K562 (cell line): ENCODE data around the gene PSMD13. TPM values are rescaled to one million over a fixed set of nuclear protein-coding genes. Genes with fewer than 3 reads are reported as not detected.
"Not testable (repeated sequence)": the region's sequence is repeated elsewhere in the genome, so short reads cannot be mapped to it uniquely, and the experiment has no call there.

ENCODE experiments used
- DMBX1 ChIP-seq: fragments of 250-450 bp; sonication (Bioruptor Pico); IDR thresholded peaks from 2 replicates; pipeline ENCODE4 v1.8.0; 2022; ENCODE audit warnings: inconsistent platforms, mild to moderate bottlenecking, moderate library complexity, borderline replicate concordance
- ESRRA ChIP-seq: fragments of 450-650 bp; IDR thresholded peaks from 2 replicates; pipeline ENCODE4 v1.6.1; 2014; ENCODE audit warnings: low read depth, mild to moderate bottlenecking, moderate library complexity, borderline replicate concordance
- FOSL1 ChIP-seq: fragments of 200-800 bp; sonication (Bioruptor generic); conservative IDR thresholded peaks from 2 replicates; pipeline ENCODE4 v1.6.1; 2016; ENCODE audit warnings: missing genetic modification characterization, missing compliant biosample characterization
- JUND ChIP-seq, 2 experiments: IDR thresholded peaks; 2 replicates in 1 of 2; 3 replicates in 1 of 2; pipeline ENCODE4 v1.6.1; 2011; ENCODE audit warnings: borderline replicate concordance in 2 of 2, low read depth in 2 of 2, low read length in 2 of 2, improper control_type of control experiment in 1 of 2, missing biosample characterization in 1 of 2, missing genetic modification characterization in 1 of 2, missing genetic modification reagents in 1 of 2
- NFE2 ChIP-seq: IDR thresholded peaks from 2 replicates; pipeline ENCODE4 v1.6.1; 2014; ENCODE audit warnings: antibody characterized with exemption, low read depth
- NR2C1 ChIP-seq, 2 experiments: fragments of 450-650 bp; IDR thresholded peaks; 2 replicates each; pipeline ENCODE4 v1.6.1; 2017; ENCODE audit warnings: mild to moderate bottlenecking in 2 of 2, antibody characterized with exemption in 1 of 2, inconsistent platforms in 1 of 2, missing compliant biosample characterization in 1 of 2, missing genetic modification characterization in 1 of 2
- PML ChIP-seq: IDR thresholded peaks from 2 replicates; pipeline ENCODE4 v1.6.1; 2012; ENCODE audit warnings: low read length, inconsistent platforms
- SMAD1 ChIP-seq: fragments of 150-350 bp; IDR thresholded peaks from 2 replicates; pipeline ENCODE4 v1.6.1; 2014; ENCODE audit warnings: low read length, low read depth; ENCODE audit not compliant: partially characterized antibody
- SMARCE1 ChIP-seq: fragments of 450-650 bp; IDR thresholded peaks from 2 replicates; pipeline ENCODE4 v1.7.1; 2016; ENCODE audit warnings: mild to moderate bottlenecking
- SP1 ChIP-seq: sonication (generic); formaldehyde crosslinking; IDR thresholded peaks from 2 replicates; pipeline ENCODE4 v1.8.1; 2022; ENCODE audit warnings: mild to moderate bottlenecking, missing genetic modification reagents
- TCF3 ChIP-seq: sonication (generic); formaldehyde crosslinking; IDR thresholded peaks from 2 replicates; pipeline ENCODE4 v1.4.0; 2020; ENCODE audit warnings: mild to moderate bottlenecking, missing genetic modification reagents
- TRIM24 ChIP-seq, 2 experiments: fragments of 450-650 bp; IDR thresholded peaks; 2 replicates each; pipeline ENCODE4 v1.6.1; 2016
- ZNF274 ChIP-seq: IDR thresholded peaks from 2 replicates; pipeline ENCODE4 v1.6.1; 2011; ENCODE audit warnings: low read depth, mild to moderate bottlenecking, low read length, moderate library complexity, borderline replicate concordance
- ZNF311 ChIP-seq: fragments of 250-450 bp; sonication (Bioruptor Pico); IDR thresholded peaks from 2 replicates; pipeline ENCODE4 v1.4.0; 2020; ENCODE audit warnings: mild to moderate bottlenecking, moderate library complexity
- ZNF584 ChIP-seq: fragments of 200-800 bp; sonication (Bioruptor generic); IDR thresholded peaks from 2 replicates; pipeline ENCODE4 v1.6.1; 2016; ENCODE audit warnings: low read depth, mild to moderate bottlenecking, missing genetic modification characterization, missing compliant biosample characterization
- ZNF668 ChIP-seq: fragments of 250-450 bp; sonication (Bioruptor Pico); IDR thresholded peaks from 2 replicates; pipeline ENCODE4 v1.8.0; 2022; ENCODE audit warnings: mild to moderate bottlenecking, inconsistent platforms
- polyA plus RNA-seq, 8 experiments: library from polyadenylated mRNA; depleted of rRNA in 4 of 8; stranded (reverse) in 5 of 8; unstranded in 3 of 8; fragments of >200 nt; fragmentation: Nextera tagmentation in 2 of 8; fragmentation: Illumina TruSeq in 1 of 8; extraction: Ambion mirVana in 2 of 8; extraction: Trizol in 1 of 8; gene quantifications; 2 replicates each; pipeline versions ENCODE4 v1.2.1 to v1.2.3, GENCODE V29; 2011 to 2014; ENCODE audit warnings: inconsistent platforms in 1 of 8, missing spikeins in 1 of 8
- total RNA-seq, 7 experiments: library from RNA; depleted of rRNA in 6 of 7; stranded (reverse); fragments of >200 nt in 6 of 7; fragmentation: Illumina TruSeq in 2 of 7; extraction: Trizol in 2 of 7; gene quantifications; 2 replicates each; pipeline versions ENCODE4 v1.2.1 to v1.2.3, GENCODE V29; 2011 to 2021; ENCODE audit warnings: low replicate concordance in 1 of 7
- TF ChIP-seq, protein P1 (sequence below): IDR thresholded peaks from 2 replicates; pipeline ENCODE4 v1.6.1; 2014; ENCODE audit warnings: antibody characterized with exemption
- TF ChIP-seq, protein P2 (sequence below), 2 experiments: fragments of 200-800 bp in 1 of 2; sonication (Bioruptor generic) in 1 of 2; sonication (generic) in 1 of 2; formaldehyde crosslinking in 1 of 2; IDR thresholded peaks in 1 of 2; conservative IDR thresholded peaks in 1 of 2; 2 replicates each; pipeline versions ENCODE4 v1.5.0 to v1.6.1; 2016 to 2020; ENCODE audit warnings: missing compliant biosample characterization in 1 of 2, missing genetic modification characterization in 1 of 2, missing genetic modification reagents in 1 of 2
- TF ChIP-seq, protein P3 (sequence below): sonication (generic); formaldehyde crosslinking; IDR thresholded peaks from 2 replicates; pipeline ENCODE4 v1.8.1; 2023; ENCODE audit warnings: missing genetic modification reagents, mild to moderate bottlenecking, borderline replicate concordance

The PSMD13 gene
- total and polyA plus RNA-seq, 9 of the 15 experiments (the other 6 are each of a cell fraction or from before 2014, with no cell fraction given) = 185 to 383 (median 267) TPM

DNA sequence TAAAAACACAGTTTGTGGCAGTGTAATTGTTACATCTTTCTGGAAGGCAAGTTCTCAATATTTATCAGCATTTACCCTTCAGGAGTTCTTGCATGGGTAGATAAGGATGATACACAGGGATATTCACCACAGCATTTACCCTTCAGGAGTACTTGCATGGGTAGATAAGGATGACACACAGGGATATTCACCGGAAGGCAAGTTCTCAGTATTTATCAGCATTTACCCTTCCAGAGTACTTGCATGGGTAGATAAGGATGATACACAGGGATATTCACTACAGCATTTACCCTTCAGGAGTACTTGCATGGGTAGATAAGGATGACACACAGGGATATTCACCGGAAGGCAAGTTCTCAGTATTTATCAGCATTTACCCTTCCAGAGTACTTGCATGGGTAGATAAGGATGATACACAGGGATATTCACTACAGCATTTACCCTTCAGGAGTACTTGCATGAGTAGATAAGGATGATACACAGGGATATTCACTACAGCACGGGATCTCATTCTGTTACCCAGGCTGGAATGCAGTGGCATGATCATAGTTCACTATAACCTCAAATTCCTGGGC, 16.0 kb upstream of the PSMD13 start (continued):
- TF ChIP-seq SP1 (CRISPR knock-in tag) (peak; percentile 75), ZNF274 (peak; percentile 52; the same call in 1 of the 2 replicates), ZNF668 (CRISPR knock-in tag) (peak; percentile 85; the same call in 1 of the 2 replicates), SMAD1 (peak; percentile 46), ESRRA (peak; percentile 58; the same call in 1 of the 2 replicates), NR2C1 (tag; IDR thresholded peaks at IDR 0.05) (peak; percentile 49; the same call in 1 of the 2 replicates), FOSL1 (tag) (peak; percentile 98), PML (peak; percentile 97), ZNF584 (CRISPR knock-in tag) (peak; percentile 100), SMARCE1 (peak; percentile 35; the same call in 1 of the 2 replicates), TRIM24 (IDR thresholded peaks at IDR 0.05) (peak; percentile 94 to 97), JUND (IDR thresholded peaks at IDR 0.05; ENCODE audit: borderline replicate concordance, low read depth, low read length) (peak; percentile 59; the same call in 1 of the 2 replicates), JUND (tag; IDR thresholded peaks at IDR 0.05; ENCODE audit: borderline replicate concordance, low read depth, low read length) (peak; percentile 89; the same call in 2 of the 3 replicates), NFE2 (0 out of 2 replicates have a peak, but pooled peaks have one; percentile 28), ZNF311 (CRISPR knock-in tag) (0 out of 2 replicates have a peak, but pooled peaks have one; percentile 12), DMBX1 (peak; percentile 97), TCF3 (CRISPR knock-in tag) (peak; percentile 86)
- TF ChIP-seq, protein P1, sequence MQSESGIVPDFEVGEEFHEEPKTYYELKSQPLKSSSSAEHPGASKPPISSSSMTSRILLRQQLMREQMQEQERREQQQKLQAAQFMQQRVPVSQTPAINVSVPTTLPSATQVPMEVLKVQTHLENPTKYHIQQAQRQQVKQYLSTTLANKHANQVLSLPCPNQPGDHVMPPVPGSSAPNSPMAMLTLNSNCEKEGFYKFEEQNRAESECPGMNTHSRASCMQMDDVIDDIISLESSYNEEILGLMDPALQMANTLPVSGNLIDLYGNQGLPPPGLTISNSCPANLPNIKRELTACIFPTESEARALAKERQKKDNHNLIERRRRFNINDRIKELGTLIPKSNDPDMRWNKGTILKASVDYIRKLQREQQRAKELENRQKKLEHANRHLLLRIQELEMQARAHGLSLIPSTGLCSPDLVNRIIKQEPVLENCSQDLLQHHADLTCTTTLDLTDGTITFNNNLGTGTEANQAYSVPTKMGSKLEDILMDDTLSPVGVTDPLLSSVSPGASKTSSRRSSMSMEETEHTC = peak; percentile 27; the same call in 1 of the 2 replicates
- not testable (repeated sequence) for TF ChIP-seq NR2C1 (IDR thresholded peaks at IDR 0.05)
- TF ChIP-seq, protein P2, sequence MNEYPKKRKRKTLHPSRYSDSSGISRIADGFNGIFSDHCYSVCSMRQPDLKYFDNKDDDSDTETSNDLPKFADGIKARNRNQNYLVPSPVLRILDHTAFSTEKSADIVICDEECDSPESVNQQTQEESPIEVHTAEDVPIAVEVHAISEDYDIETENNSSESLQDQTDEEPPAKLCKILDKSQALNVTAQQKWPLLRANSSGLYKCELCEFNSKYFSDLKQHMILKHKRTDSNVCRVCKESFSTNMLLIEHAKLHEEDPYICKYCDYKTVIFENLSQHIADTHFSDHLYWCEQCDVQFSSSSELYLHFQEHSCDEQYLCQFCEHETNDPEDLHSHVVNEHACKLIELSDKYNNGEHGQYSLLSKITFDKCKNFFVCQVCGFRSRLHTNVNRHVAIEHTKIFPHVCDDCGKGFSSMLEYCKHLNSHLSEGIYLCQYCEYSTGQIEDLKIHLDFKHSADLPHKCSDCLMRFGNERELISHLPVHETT (CRISPR knock-in tag; conservative IDR thresholded peaks at IDR 0.05 in 1 of 2, IDR thresholded peaks at IDR 0.05 in 1 of 2) = peak in 1 of 2 experiments; percentile 98; a peak in 2 of 4 replicates
- TF ChIP-seq, protein P3, sequence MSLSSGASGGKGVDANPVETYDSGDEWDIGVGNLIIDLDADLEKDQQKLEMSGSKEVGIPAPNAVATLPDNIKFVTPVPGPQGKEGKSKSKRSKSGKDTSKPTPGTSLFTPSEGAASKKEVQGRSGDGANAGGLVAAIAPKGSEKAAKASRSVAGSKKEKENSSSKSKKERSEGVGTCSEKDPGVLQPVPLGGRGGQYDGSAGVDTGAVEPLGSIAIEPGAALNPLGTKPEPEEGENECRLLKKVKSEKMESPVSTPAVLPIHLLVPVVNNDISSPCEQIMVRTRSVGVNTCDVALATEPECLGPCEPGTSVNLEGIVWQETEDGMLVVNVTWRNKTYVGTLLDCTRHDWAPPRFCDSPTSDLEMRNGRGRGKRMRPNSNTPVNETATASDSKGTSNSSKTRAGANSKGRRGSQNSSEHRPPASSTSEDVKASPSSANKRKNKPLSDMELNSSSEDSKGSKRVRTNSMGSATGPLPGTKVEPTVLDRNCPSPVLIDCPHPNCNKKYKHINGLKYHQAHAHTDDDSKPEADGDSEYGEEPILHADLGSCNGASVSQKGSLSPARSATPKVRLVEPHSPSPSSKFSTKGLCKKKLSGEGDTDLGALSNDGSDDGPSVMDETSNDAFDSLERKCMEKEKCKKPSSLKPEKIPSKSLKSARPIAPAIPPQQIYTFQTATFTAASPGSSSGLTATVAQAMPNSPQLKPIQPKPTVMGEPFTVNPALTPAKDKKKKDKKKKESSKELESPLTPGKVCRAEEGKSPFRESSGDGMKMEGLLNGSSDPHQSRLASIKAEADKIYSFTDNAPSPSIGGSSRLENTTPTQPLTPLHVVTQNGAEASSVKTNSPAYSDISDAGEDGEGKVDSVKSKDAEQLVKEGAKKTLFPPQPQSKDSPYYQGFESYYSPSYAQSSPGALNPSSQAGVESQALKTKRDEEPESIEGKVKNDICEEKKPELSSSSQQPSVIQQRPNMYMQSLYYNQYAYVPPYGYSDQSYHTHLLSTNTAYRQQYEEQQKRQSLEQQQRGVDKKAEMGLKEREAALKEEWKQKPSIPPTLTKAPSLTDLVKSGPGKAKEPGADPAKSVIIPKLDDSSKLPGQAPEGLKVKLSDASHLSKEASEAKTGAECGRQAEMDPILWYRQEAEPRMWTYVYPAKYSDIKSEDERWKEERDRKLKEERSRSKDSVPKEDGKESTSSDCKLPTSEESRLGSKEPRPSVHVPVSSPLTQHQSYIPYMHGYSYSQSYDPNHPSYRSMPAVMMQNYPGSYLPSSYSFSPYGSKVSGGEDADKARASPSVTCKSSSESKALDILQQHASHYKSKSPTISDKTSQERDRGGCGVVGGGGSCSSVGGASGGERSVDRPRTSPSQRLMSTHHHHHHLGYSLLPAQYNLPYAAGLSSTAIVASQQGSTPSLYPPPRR = peak; percentile 77; the same call in 1 of the 2 replicates
